ENCODE data around the gene PRLR. TPM values are rescaled to one million over a fixed set of nuclear protein-coding genes. Genes with fewer than 3 reads are reported as not detected.

The PRLR gene
- total RNA-seq, 1 experiment from 2014 or later = 2.5 TPM

- no peak overlapping the region for H3K18ac ChIP-seq (ENCODE audit: insufficient read length, low read depth, low read length)
- no peak for DNase-seq
- no peak for TF ChIP-seq CTCF (conservative IDR thresholded peaks at IDR 0.05)
- no peak overlapping the region for H3K9ac ChIP-seq (ENCODE audit: extremely low read depth, insufficient read length, low read length)
- Mint-ChIP-seq H3K9me3 (no peaks in the 10 kb centered on the region), H3K4me3 (no peak overlapping the region), H3K27ac (no peak overlapping the region), H3K4me1 (peaks cover 5 to 8% of the 10 kb centered on the region in 2 experiments), H3K36me3 (ENCODE audit: insufficient read depth in 1 of 3, low read depth in 3 of 3) (no peaks in the 10 kb centered on the region; a peak in 1 of 7 replicates), H3K27me3 (ENCODE audit: low read depth) (no peaks in the 10 kb centered on the region; the same call in 1 of the 2 replicates)
- H3K79me2 ChIP-seq (ENCODE audit: insufficient read depth, low read length) = no peaks in the 10 kb centered on the region
- no peak overlapping the region for H3K27ac ChIP-seq (ENCODE audit: insufficient read length, low read depth, low read length)
- H3K27me3 ChIP-seq (ENCODE audit: insufficient read depth, low read length) = no peaks in the 10 kb centered on the region
- WGBS (ENCODE audit: extremely low coverage, insufficient read length, low lambda C conversion rate) = no CpG with 5 or more reads among the region's 5 CpGs
- H4K20me1 ChIP-seq (ENCODE audit: control insufficient read depth, insufficient read depth, insufficient read length) = no peaks in the 10 kb centered on the region
- H2BK15ac ChIP-seq (ENCODE audit: low read depth, low read length) = no peak overlapping the region
- no peak overlapping the region for H3K14ac ChIP-seq (ENCODE audit: insufficient read depth, low read length)
- H4K8ac ChIP-seq (replicated peaks; ENCODE audit: insufficient read length, low read depth, low read length) = no peak overlapping the region
- H2BK20ac ChIP-seq (ENCODE audit: low read depth, low read length, poor library complexity, severe bottlenecking) = no peak overlapping the region
- no peaks in the 10 kb centered on the region; the same call in 1 of the 2 replicates for H3K4me1 ChIP-seq (ENCODE audit: insufficient read depth, low read length)
- H2BK12ac ChIP-seq (ENCODE audit: insufficient read length, low read depth, low read length) = no peak overlapping the region
- no peak overlapping the region for H3K4ac ChIP-seq (ENCODE audit: low read depth, low read length)
- H3K9me3 ChIP-seq (ENCODE audit: control insufficient read depth, low read depth, low read length) = no peaks in the 10 kb centered on the region
- H2BK5ac ChIP-seq (ENCODE audit: insufficient read length, low read length) = no peak overlapping the region
- no peak overlapping the region for H3T11ph ChIP-seq (ENCODE audit: low read length)
- H4K5ac ChIP-seq (ENCODE audit: insufficient read length, low read depth, low read length) = no peak overlapping the region
- H3K4me2 ChIP-seq (ENCODE audit: insufficient read depth, insufficient read length, low read length) = no peak overlapping the region
- H4K91ac ChIP-seq (ENCODE audit: insufficient read length, low read depth, low read length) = no peak overlapping the region
- H3K23me2 ChIP-seq (ENCODE audit: insufficient read length, low read depth, low read length, poor library complexity, severe bottlenecking) = no peaks in the 10 kb centered on the region
- no peak overlapping the region for H3K56ac ChIP-seq (ENCODE audit: insufficient read length, low read depth, low read length)
- no peaks in the 10 kb centered on the region for H3K79me1 ChIP-seq (ENCODE audit: insufficient read depth, low read depth, low read length, poor library complexity, severe bottlenecking)
- H3K23ac ChIP-seq (ENCODE audit: insufficient read length, low read depth, low read length) = no peak overlapping the region
- no peak overlapping the region for H2AK5ac ChIP-seq (ENCODE audit: insufficient read length, low read length)
- H2AFZ ChIP-seq (ENCODE audit: low read length) = no peak overlapping the region
- no peak overlapping the region for H2BK120ac ChIP-seq (ENCODE audit: low read depth, low read length, poor library complexity, severe bottlenecking)
Measured at GRCh38 chr5:35026941-35027340, 203.3 kb downstream of the PRLR start.
